SH-SY5Y (cell line): Measurements from ENCODE around the gene SLC22A16.

Experiments used
- GATA2 ChIP-seq: IDR thresholded peaks from 2 replicates; pipeline ENCODE4 v1.6.1; 2011; ENCODE audit warnings: mild to moderate bottlenecking, low read depth, low read length
- GATA3 ChIP-seq: IDR thresholded peaks from 2 replicates; pipeline ENCODE4 v1.6.1; 2011; ENCODE audit warnings: low read depth, mild to moderate bottlenecking, low read length, moderate library complexity

- TF ChIP-seq GATA2 (no peak), GATA3 (no peak)
Observed at GRCh38 chr6:110520992-110521543, 44.7 kb upstream of the SLC22A16 start.
